ENCODE results near the gene COL6A3. TPM values are rescaled to one million over a fixed set of nuclear protein-coding genes. Genes with fewer than 3 reads are reported as not detected.

Gene COL6A3
- total and polyA plus RNA-seq, 7 donors, result 15.5 to 75.2 (median 59.1) TPM

DNA sequence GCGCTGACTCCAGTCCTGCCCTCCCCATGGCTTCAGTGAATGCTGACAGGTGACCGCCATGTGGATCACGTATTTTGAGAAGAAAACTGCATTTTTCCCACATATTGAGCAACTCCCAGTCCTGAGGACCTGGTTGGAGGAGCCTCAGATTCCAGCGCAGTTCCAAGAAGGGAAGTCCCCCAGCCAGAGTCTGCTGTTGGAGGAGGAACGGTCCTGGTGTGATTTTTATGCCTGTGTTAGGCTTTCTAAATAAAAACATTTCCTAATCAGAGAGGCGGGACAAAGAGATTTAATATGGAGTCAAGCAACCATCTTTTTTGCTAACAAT, 32.3 kb upstream of the COL6A3 start:
- no peak for ATAC-seq
- no peak for TF ChIP-seq CTCF (IDR thresholded peaks at IDR 0.05)
- Histone ChIP-seq H3K27ac (no peak overlapping the region), H3K36me3 (ENCODE audit: insufficient read depth in 1 of 2, low read depth in 1 of 2) (no peaks in the 10 kb centered on the region), H3K9me3 (no peaks in the 10 kb centered on the region), H3K4me1 (peaks cover 20% of the 10 kb centered on the region), H3K4me3 (no peak overlapping the region), H3K27me3 (ENCODE audit: insufficient read depth in 3 of 3, low read length in 2 of 3) (no peaks in the 10 kb centered on the region)
- intact Hi-C loops (cut with DNase I), result no loop called here
- no peak for DNase-seq
- 92 to 98% (median 98%) methylated on average over 6 of the region's 6 CpGs for WGBS, 3 donors

DNA sequence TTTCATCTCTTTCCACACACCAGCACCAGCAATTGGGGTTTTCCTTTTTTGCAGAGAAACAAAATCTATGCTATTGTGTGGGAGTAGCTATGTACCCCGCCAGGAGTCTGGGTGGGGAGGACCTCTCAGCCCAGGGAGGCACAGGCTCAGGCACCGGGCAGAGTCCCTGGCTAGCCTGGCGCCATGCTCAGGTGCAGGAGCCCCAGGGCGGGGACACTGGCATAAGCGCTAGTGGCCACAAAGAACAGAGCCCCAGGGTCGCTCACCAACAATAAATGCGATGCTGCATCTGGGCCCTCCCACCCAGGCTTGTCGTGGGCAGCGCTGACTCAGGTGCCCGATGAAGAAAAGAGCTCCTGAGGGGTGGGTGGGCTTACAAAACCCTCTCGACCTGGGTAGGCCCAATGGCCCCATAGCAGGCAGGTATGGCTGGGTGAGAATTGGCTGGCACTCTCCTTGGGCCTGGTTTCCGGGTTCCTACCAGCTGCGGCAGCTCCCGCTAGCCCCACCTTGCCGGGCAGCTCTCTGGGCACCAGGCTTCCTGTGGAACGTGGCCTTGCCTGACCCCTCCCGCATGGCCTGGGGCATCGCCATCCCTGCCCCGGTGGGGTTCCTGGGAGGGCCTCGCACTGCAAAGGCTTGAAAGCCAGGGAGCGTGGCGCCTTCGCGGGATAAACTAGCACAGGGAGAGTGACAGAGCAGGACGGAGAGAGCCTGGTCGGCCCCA, 31.8 kb upstream of the COL6A3 start:
- Histone ChIP-seq H3K4me1 (peaks cover 20% of the 10 kb centered on the region), H3K9me3 (no peaks in the 10 kb centered on the region), H3K27ac (no peak overlapping the region), H3K36me3 (ENCODE audit: insufficient read depth in 1 of 2, low read depth in 1 of 2) (no peaks in the 10 kb centered on the region), H3K4me3 (no peak overlapping the region), H3K27me3 (ENCODE audit: insufficient read depth in 3 of 3, low read length in 2 of 3) (no peaks in the 10 kb centered on the region)
- intact Hi-C loops (cut with DNase I), result no loop called here
- ATAC-seq, result no peak
- no peak for DNase-seq
- no peak for TF ChIP-seq CTCF (IDR thresholded peaks at IDR 0.05)
- WGBS, 3 donors, result 93 to 97% (median 96%) methylated on average over 23 to 26 of the region's 26 CpGs

GRCh38 chr2:237444071-237444470, 30.1 kb upstream of the COL6A3 start:
- Histone ChIP-seq H3K36me3 (ENCODE audit: insufficient read depth in 1 of 2, low read depth in 1 of 2) (no peaks in the 10 kb centered on the region), H3K27ac (no peak overlapping the region), H3K27me3 (ENCODE audit: insufficient read depth in 3 of 3, low read length in 2 of 3) (no peaks in the 10 kb centered on the region), H3K9me3 (no peaks in the 10 kb centered on the region), H3K4me1 (peaks cover 11% of the 10 kb centered on the region), H3K4me3 (no peak overlapping the region)
- ATAC-seq, result no peak
- intact Hi-C loops (cut with DNase I), result no loop called here
- no peak for DNase-seq
- WGBS, 3 donors, result 93 to 95% (median 93%) methylated on average over 2 of the region's 2 CpGs
- no peak for TF ChIP-seq CTCF (IDR thresholded peaks at IDR 0.05)

- H3K27me3 ChIP-seq (ENCODE audit: insufficient read depth in 3 of 3, low read length in 2 of 3), result no peaks in the 10 kb centered on the region
- H3K9me3 ChIP-seq, result no peaks in the 10 kb centered on the region
- WGBS, 3 donors, result 31 to 45% (median 35%) methylated on average over 2 of the region's 2 CpGs
- no peaks in the 10 kb centered on the region for H3K36me3 ChIP-seq (ENCODE audit: insufficient read depth in 1 of 2, low read depth in 1 of 2)
- no peak overlapping the region for H3K4me3 ChIP-seq
- ATAC-seq, result peak in 1 of 4 donors; percentile 38
- no peak overlapping the region for H3K27ac ChIP-seq
- TF ChIP-seq CTCF (IDR thresholded peaks at IDR 0.05), result no peak
- intact Hi-C loops (cut with DNase I), result no loop called here
- DNase-seq, result no peak
- no peaks in the 10 kb centered on the region for H3K4me1 ChIP-seq
Measured at GRCh38 chr2:237441605-237442274, 27.8 kb upstream of the COL6A3 start.
